ENCODE measurements around the gene TRIM3. TPM values are rescaled to one million over a fixed set of nuclear protein-coding genes. Genes with fewer than 3 reads are reported as not detected.

TRIM3 gene
- 13.8 and 14.2 TPM in 2 replicates for total RNA-seq (2012; rRNA removed)
- 22.3 and 23.7 TPM in 2 replicates for polyA plus RNA-seq (2012; rRNA removed)
- polyA plus RNA-seq (2012; cell fraction: cytosol; rRNA removed), result 12.9 and 15.6 TPM in 2 replicates
- polyA plus RNA-seq (2012; cell fraction: nucleus; rRNA removed; ENCODE audit: low replicate concordance), result 112 and 171 TPM in 2 replicates
- Bru-seq, nascent RNA, result percentile 59 among the genes with signal in this experiment
- percentile 57 among the genes with signal in this experiment for BruChase-seq, experiment 1, labeled RNA remaining after a 6-hour chase
- percentile 65 among the genes with signal in this experiment for BruChase-seq, experiment 2, labeled RNA remaining after a 2-hour chase
- long read RNA-seq, transcript TRIM3-201 (12 exons, 2,879 nt), result major isoform, 21 of 37 reads
- long read RNA-seq, partial matches to known transcripts, result 6 of 37 reads
- long read RNA-seq, other reads (novel, unspliced or antisense), result 9 of 37 reads

GRCh38 chr11:6473451-6474412, at the start of gene TRIM3:
TSS of gene TRIM3 (minus strand) at chr11:6473941. CDS start at chr11:6465695, 8,246 bp downstream.
- ChIA-PET POLR2A (ENCODE audit: unreplicated experiment) (no interaction called here), CTCF (no interaction called here)
- ATAC-seq (ENCODE audit: low read depth), result peak; percentile 90
- dilution Hi-C loops (cut with HindIII; ENCODE audit: low sequenced_read_pairs, unreplicated experiment), result no loop called here
- peaks cover 6% of the 10 kb centered on the region for H3K4me1 ChIP-seq (ENCODE audit: control insufficient read depth, insufficient read depth, low read length)
- H3K79me1 ChIP-seq (ENCODE audit: low read depth in 1 of 2, low read length in 2 of 2), result peaks cover 20 to 69% of the 10 kb centered on the region in 2 experiments
- peak within 1 kb of the TSS; percentile 92 for H3K4me2 ChIP-seq (ENCODE audit: low read depth, low read length)
- no peaks in the 10 kb centered on the region for H3K27me3 ChIP-seq (ENCODE audit: control insufficient read depth, insufficient read depth, low read length)
- peak within 1 kb of the TSS; percentile 53 for H3K18ac ChIP-seq (ENCODE audit: low read depth, low read length)
- peak within 1 kb of the TSS; percentile 99 for H3K4me3 ChIP-seq (ENCODE audit: insufficient read depth, low read depth, low read length)
- in situ Hi-C loops (cut with MboI; ENCODE audit: low sequenced_read_pairs), result no loop called here
- H4K5ac ChIP-seq (ENCODE audit: low read depth, low read length), result peak within 1 kb of the TSS; percentile 82
- 0% methylated on average over 13 of the region's 87 CpGs; no CpG with 5 or more reads in 1 of the 2 experiments for WGBS, 2 experiments (ENCODE audit: extremely low coverage in 2 of 2, insufficient read length in 1 of 2)
- no TSS peak for BruUV-seq (replicated peaks)
- H2AK5ac ChIP-seq (ENCODE audit: low read depth, low read length), result peak within 1 kb of the TSS; percentile 69
- H2BK15ac ChIP-seq (ENCODE audit: low read depth, low read length), result 0 out of 3 replicates have a peak within 1 kb of the TSS, but pooled peaks have one; percentile 7
- 0 out of 2 replicates have a peak, but pooled peaks cover 2% of the 10 kb centered on the region for H4K20me1 ChIP-seq (ENCODE audit: insufficient read depth, low read length)
- peaks cover 23% of the 10 kb centered on the region for H3K36me3 ChIP-seq (ENCODE audit: control insufficient read depth, insufficient read depth, low read length)
- peak within 1 kb of the TSS; percentile 98 for H2AFZ ChIP-seq (replicated peaks; ENCODE audit: low read length, poor library complexity)
- H3K27ac ChIP-seq (ENCODE audit: insufficient read depth, low read length), result peak within 1 kb of the TSS; percentile 87
- H3K9me3 ChIP-seq (ENCODE audit: control insufficient read depth, insufficient read depth, low read length), result no peaks in the 10 kb centered on the region
- no peak within 1 kb of the TSS for H2BK20ac ChIP-seq (ENCODE audit: low read depth, low read length)
- H3K9me1 ChIP-seq (ENCODE audit: insufficient read depth, low read length), result peaks cover 17% of the 10 kb centered on the region
- H3K14ac ChIP-seq (replicated peaks; ENCODE audit: low read depth, low read length), result peak within 1 kb of the TSS; percentile 95
- peak within 1 kb of the TSS; percentile 77 for H2BK120ac ChIP-seq (ENCODE audit: low read depth, low read length)
- peak; percentile 80 for DNase-seq
- H3K9ac ChIP-seq (ENCODE audit: low read depth, low read length), result peak within 1 kb of the TSS; percentile 82
- peak within 1 kb of the TSS; percentile 87 for H3K23ac ChIP-seq (ENCODE audit: low read depth, low read length)
- intact Hi-C loops (cut with micrococcal nuclease), result loop anchor here (1.0 kb wide), 2 partner anchors 139 to 151 kb away; partner anchors contain the start of gene TAF10
- H4K8ac ChIP-seq (ENCODE audit: low read depth in 2 of 2, low read length in 2 of 2), result peak within 1 kb of the TSS; percentile 74 to 87
- H3K56ac ChIP-seq (ENCODE audit: extremely low read depth, insufficient read depth, low read length), result peak within 1 kb of the TSS; percentile 78; the same call in 1 of the 2 replicates
- peak within 1 kb of the TSS; percentile 74 for H3K4ac ChIP-seq (ENCODE audit: low read depth, low read length)
- H2AK9ac ChIP-seq (replicated peaks; ENCODE audit: low read depth, low read length, poor library complexity), result peak within 1 kb of the TSS; percentile 97
- H4K91ac ChIP-seq (ENCODE audit: insufficient read depth, low read depth, low read length), result peak within 1 kb of the TSS; percentile 75
- H2BK5ac ChIP-seq (ENCODE audit: low read depth, low read length, poor library complexity, severe bottlenecking), result peak within 1 kb of the TSS; percentile 74
- TF ChIP-seq FOS (IDR thresholded peaks at IDR 0.05; ENCODE audit: low read depth, low read length) (no peak), POLR2A (IDR thresholded peaks at IDR 0.05; ENCODE audit: low read depth, low read length) (peak; percentile 81), CTCF (conservative IDR thresholded peaks at IDR 0.05; ENCODE audit: low read depth, low read length) (peak; percentile 47), USF2 (IDR thresholded peaks at IDR 0.05; ENCODE audit: low read depth, low read length) (peak; percentile 70), BHLHE40 (IDR thresholded peaks at IDR 0.05; ENCODE audit: low read depth, low read length) (peak; percentile 79), MAFK (IDR thresholded peaks at IDR 0.05; ENCODE audit: low read depth, low read length) (no peak), RFX5 (IDR thresholded peaks at IDR 0.05; ENCODE audit: low read depth, low read length) (no peak), RCOR1 (IDR thresholded peaks at IDR 0.05; ENCODE audit: insufficient replicate concordance, low read length) (no peak), RAD21 (IDR thresholded peaks at IDR 0.05; ENCODE audit: low read length) (peak; percentile 16; the same call in 1 of the 2 replicates), SMC3 (IDR thresholded peaks at IDR 0.05; ENCODE audit: low read depth, low read length) (peak; percentile 23; the same call in 1 of the 2 replicates), CEBPB (IDR thresholded peaks at IDR 0.05; ENCODE audit: low read depth, low read length) (no peak), NFE2L2 (IDR thresholded peaks at IDR 0.05; ENCODE audit: low read depth, low read length) (no peak), MXI1 (IDR thresholded peaks at IDR 0.05; ENCODE audit: borderline replicate concordance, low read depth, low read length) (peak; percentile 21; the same call in 1 of the 2 replicates)
